Chondrocyte (in vitro differentiated cells): ENCODE measurements around the gene NOTCH1. TPM values are rescaled to one million over a fixed set of nuclear protein-coding genes. Genes with fewer than 3 reads are reported as not detected.
A peak's percentile ranks its signal among the peaks of the same experiment; 100 is the strongest.
"Not testable (repeated sequence)": the region's sequence is repeated elsewhere in the genome, so short reads cannot be mapped to it uniquely, and the experiment has no call there.

ENCODE experiments used
- DNase-seq: peaks from one replicate; pipeline ENCODE4 v3.0.0; 2021; ENCODE audit warnings: mixed read lengths, low spot score
- H3K27ac Mint-ChIP-seq: one replicate; pipeline ENCODE4 v1.8.0; 2021; ENCODE audit warnings: mild to moderate bottlenecking, moderate library complexity, mixed read lengths; ENCODE audit not compliant: unreplicated experiment
- H3K27me3 Mint-ChIP-seq: 2 replicates; pipeline ENCODE4 v1.8.0; 2021; ENCODE audit warnings: low read depth, mixed read lengths
- H3K36me3 Mint-ChIP-seq: 2 replicates; pipeline ENCODE4 v1.8.0; 2021; ENCODE audit warnings: low read depth, mixed read lengths
- H3K4me1 Mint-ChIP-seq: 2 replicates; pipeline ENCODE4 v1.8.0; 2021; ENCODE audit warnings: low read depth, mild to moderate bottlenecking, mixed read lengths
- H3K4me3 Mint-ChIP-seq: one replicate; pipeline ENCODE4 v1.8.0; 2021; ENCODE audit warnings: mild to moderate bottlenecking, moderate library complexity, mixed read lengths; ENCODE audit not compliant: unreplicated experiment
- H3K9me3 Mint-ChIP-seq: 2 replicates; pipeline ENCODE4 v1.8.0; 2021; ENCODE audit warnings: low read depth, mixed read lengths
- CTCF ChIP-seq: fragments of 200-600 bp; sonication (generic); IDR thresholded peaks from 2 replicates; pipeline ENCODE4 v1.5.0; 2021; ENCODE audit warnings: antibody characterized with exemption, mild to moderate bottlenecking, moderate library complexity
- total RNA-seq: library from RNA; stranded (reverse); gene quantifications from 3 replicates; pipeline ENCODE4 v1.2.1, GENCODE V29; 2021

NOTCH1 gene
- total RNA-seq, 1 donor from 2014 or later = 28.7 TPM

- no peaks in the 10 kb centered on the region for H3K36me3 Mint-ChIP-seq
- no peak overlapping the region for H3K4me3 Mint-ChIP-seq
- H3K27me3 Mint-ChIP-seq = no peaks in the 10 kb centered on the region
- peaks cover 10% of the 10 kb centered on the region for H3K4me1 Mint-ChIP-seq
- no peaks in the 10 kb centered on the region for H3K9me3 Mint-ChIP-seq
- no peak for DNase-seq
- TF ChIP-seq CTCF = no peak
- H3K27ac Mint-ChIP-seq = no peak overlapping the region
Observed at GRCh38 chr9:136581614-136582447, 36.0 kb upstream of the NOTCH1 start.

- H3K4me1 Mint-ChIP-seq = peaks cover 15% of the 10 kb centered on the region
- H3K4me3 Mint-ChIP-seq, H3K27me3 Mint-ChIP-seq, DNase-seq, H3K27ac Mint-ChIP-seq, H3K9me3 Mint-ChIP-seq, H3K36me3 Mint-ChIP-seq: not testable (repeated sequence)
Observed at GRCh38 chr9:136579650-136580219, 33.9 kb upstream of the NOTCH1 start.

GRCh38 chr9:136578915-136579649 lies 33.2 kb upstream of the NOTCH1 start:
- Mint-ChIP-seq H3K4me3 (no peak overlapping the region), H3K27ac (no peak overlapping the region), H3K9me3 (no peaks in the 10 kb centered on the region), H3K36me3 (no peaks in the 10 kb centered on the region), H3K27me3 (no peaks in the 10 kb centered on the region), H3K4me1 (peaks cover 19% of the 10 kb centered on the region)
- TF ChIP-seq CTCF = peak; percentile 11
- DNase-seq = no peak

GRCh38 chr9:136578626-136578914 lies 32.7 kb upstream of the NOTCH1 start:
- Mint-ChIP-seq H3K4me1 (peaks cover 21% of the 10 kb centered on the region), H3K27ac (peak overlapping the region; percentile 49), H3K9me3 (no peaks in the 10 kb centered on the region), H3K4me3 (no peak overlapping the region), H3K36me3 (no peaks in the 10 kb centered on the region), H3K27me3 (no peaks in the 10 kb centered on the region)
- no peak for DNase-seq
- TF ChIP-seq CTCF = no peak

- no peaks in the 10 kb centered on the region for H3K27me3 Mint-ChIP-seq
- DNase-seq = no peak
- TF ChIP-seq CTCF = no peak
- H3K27ac Mint-ChIP-seq = peak overlapping the region; percentile 49
- no peaks in the 10 kb centered on the region for H3K9me3 Mint-ChIP-seq
- H3K4me1 Mint-ChIP-seq = peaks cover 26% of the 10 kb centered on the region
- no peak overlapping the region for H3K4me3 Mint-ChIP-seq
- no peaks in the 10 kb centered on the region for H3K36me3 Mint-ChIP-seq
Observed at GRCh38 chr9:136577941-136578625, 32.2 kb upstream of the NOTCH1 start.
